GM12891 (cell line): ENCODE results near the gene SLC12A3.

Experiments
- DNase-seq: peaks from one replicate; pipeline ENCODE4 v3.0.0; 2011; ENCODE audit warnings: low spot score; ENCODE audit not compliant: insufficient read length
- FAIRE-seq: peaks from 2 replicates; lab custom pipeline; 2011; peaks lifted over from hg19 to GRCh38; lab: Jason Lieb, UNC
- PAX5 ChIP-seq: IDR thresholded peaks from 2 replicates; pipeline ENCODE4 v1.6.1; 2011; ENCODE audit warnings: low read length, moderate library complexity, mild to moderate bottlenecking; ENCODE audit not compliant: insufficient read depth, severe bottlenecking
- POLR2A ChIP-seq: IDR thresholded peaks from 2 replicates; pipeline ENCODE4 v1.6.1; 2011; ENCODE audit warnings: low read depth, low read length, control low read depth
- POLR2AphosphoS5 ChIP-seq: IDR thresholded peaks from 2 replicates; pipeline ENCODE4 v1.6.1; 2011; ENCODE audit warnings: low read depth, low read length, control low read depth
- POU2F2 ChIP-seq: IDR thresholded peaks from 2 replicates; pipeline ENCODE4 v1.6.1; 2011; ENCODE audit warnings: low read depth, mild to moderate bottlenecking, control low read depth, low read length, moderate library complexity
- SPI1 ChIP-seq: IDR thresholded peaks from 2 replicates; pipeline ENCODE4 v1.6.1; 2011; ENCODE audit warnings: low read depth, low read length, control low read depth
- TAF1 ChIP-seq: IDR thresholded peaks from 2 replicates; pipeline ENCODE4 v1.6.1; 2011; ENCODE audit warnings: low read depth, low read length, control low read depth

The SLC12A3 gene

DNA sequence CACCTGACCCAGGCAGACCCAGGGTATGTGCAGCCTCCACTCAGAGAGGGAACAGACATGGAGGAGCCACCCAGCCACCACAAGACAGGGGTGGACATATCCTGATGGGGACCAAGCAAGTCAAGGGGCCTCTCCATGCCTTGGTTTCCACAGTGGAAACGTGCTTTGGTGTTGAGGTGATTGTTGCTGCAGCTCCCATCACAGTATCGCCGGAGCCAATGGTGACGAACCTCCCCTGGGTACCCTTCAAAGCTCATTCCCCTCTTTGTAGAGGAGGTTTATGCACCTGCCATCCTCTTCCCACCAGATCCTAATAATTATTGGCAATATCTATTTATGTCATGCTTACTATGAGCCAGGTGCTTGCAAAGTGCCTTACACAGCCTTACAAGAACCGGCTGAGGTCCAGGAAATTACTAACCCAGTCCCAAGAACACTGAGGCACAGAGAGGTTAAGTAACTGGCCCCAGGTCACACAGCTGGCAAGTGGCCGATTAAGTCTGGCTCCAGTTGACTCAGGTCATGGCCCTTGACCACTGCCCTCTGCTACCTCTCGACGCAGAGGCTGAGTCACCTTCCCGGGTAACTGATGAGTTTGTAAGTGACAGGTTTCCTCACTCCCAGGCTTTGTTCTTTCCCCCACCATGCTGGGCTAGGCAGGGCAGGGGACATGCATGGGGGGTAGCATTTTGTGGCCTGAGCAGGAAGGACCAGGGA is 20.6 kb downstream of the SLC12A3 start:
- FAIRE-seq (no peak), DNase-seq (no peak)
- TF ChIP-seq POLR2A (no peak), TAF1 (no peak), PAX5 (no peak), POU2F2 (no peak), SPI1 (no peak), POLR2AphosphoS5 (no peak)

DNA sequence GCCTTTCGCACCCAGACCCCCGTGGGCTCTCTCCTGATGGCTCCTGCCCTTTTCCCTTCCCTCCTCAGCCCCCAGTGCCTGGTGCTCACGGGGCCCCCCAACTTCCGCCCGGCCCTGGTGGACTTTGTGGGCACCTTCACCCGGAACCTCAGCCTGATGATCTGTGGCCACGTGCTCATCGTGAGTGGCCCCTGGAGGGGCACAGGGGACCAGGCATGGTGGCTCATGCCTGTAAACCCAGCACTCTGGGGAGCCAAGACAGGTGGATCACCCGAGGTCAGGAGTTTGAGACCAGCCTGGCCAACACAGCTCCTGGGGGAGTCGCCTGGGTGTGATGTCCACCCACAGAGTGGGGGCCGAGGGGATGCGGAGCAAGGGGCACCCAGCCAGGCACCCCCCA is 21.3 kb downstream of the SLC12A3 start:
- TF ChIP-seq POU2F2 (no peak), POLR2A (no peak), PAX5 (no peak), SPI1 (no peak), POLR2AphosphoS5 (no peak), TAF1 (no peak)
- FAIRE-seq (no peak), DNase-seq (no peak)

DNA sequence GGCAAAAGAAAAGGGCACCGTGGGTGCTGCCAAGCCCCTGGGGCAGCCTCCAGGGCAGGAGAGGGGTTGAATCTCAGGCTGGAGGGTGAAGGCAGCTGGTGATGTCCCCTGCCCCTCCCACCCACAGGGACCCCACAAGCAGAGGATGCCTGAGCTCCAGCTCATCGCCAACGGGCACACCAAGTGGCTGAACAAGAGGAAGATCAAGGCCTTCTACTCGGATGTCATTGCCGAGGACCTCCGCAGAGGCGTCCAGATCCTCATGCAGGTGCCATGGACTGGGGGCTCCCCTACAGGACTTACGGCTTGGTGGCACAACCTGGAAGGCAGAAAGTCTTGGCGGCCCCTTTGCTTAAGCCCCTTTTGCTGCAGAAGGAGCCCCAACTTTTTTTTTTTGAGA is 21.8 kb downstream of the SLC12A3 start:
- no peak for FAIRE-seq
- DNase-seq: no peak
- TF ChIP-seq SPI1 (no peak), POLR2AphosphoS5 (no peak), PAX5 (no peak), TAF1 (no peak), POLR2A (no peak), POU2F2 (no peak)

DNA sequence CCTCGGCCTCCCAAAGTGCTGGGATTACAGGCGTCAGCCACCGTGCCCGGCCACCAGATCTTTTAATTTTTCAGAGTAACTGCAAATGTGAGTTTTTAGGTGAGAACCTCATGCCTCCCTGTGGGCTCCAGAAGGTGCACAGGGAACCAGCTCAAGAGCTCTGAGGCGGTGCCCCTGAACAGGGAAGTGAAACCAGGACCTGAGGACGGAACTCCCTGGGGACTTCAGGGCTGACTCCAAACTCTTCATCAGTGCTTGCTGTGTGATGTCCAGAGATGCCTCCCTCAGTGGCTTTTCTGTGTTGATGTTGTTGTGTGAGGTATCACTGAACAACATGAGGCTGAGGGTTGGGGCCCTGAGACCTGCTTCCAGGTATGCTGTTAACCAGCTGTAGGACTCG is 23.8 kb downstream of the SLC12A3 start:
- FAIRE-seq (no peak), DNase-seq (no peak)
- TF ChIP-seq POLR2A: no peak
- no peak for TF ChIP-seq TAF1
- TF ChIP-seq POU2F2: no peak
- TF ChIP-seq POLR2AphosphoS5: no peak
- TF ChIP-seq PAX5: no peak
- peak; percentile 95 for TF ChIP-seq SPI1

DNA sequence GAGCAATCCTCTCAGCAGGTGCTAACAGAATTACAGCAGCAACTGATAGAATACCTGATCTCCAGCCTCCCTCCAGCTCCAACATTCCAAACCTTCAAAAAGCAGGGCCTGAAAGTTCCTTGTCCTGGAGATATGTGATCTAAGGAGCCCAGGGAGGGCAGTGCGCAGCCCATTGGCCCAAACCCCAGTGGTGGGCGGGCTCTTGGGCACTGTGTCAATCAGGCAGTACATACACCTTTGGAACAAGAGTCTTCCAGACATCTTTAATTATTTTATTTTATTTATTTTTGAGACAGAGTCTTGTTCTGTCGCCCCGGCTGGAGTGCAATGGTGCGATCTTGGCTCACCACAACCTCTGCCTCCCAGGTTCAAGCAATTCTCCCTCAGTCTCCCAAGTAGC is 24.2 kb downstream of the SLC12A3 start:
- TF ChIP-seq POLR2AphosphoS5 (no peak), POU2F2 (no peak), TAF1 (no peak), POLR2A (no peak), SPI1 (no peak), PAX5 (no peak)
- FAIRE-seq (peak; percentile 61), DNase-seq (no peak)

DNA sequence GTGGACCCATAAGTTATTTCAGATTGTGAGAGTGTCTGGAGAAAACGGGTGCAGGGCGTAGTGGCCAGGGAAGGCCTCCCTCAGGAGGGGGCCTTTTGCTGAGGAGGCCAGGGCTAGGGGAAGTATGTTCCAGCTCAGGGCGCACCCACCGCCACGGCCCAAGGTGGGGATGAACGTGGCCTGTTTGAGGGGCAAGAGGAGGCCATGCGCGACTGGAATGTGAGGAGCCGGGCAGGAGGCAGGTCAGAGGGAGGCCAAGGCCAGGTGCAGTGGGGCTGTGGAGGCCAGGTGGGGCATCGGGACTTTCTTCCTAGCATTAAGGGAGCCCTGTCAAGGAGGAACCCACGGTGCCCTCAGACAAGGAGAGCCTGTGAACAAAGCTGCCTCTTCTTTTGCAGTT is 26.7 kb downstream of the SLC12A3 start:
- no peak for TF ChIP-seq POLR2A
- no peak for FAIRE-seq
- DNase-seq: no peak

DNA sequence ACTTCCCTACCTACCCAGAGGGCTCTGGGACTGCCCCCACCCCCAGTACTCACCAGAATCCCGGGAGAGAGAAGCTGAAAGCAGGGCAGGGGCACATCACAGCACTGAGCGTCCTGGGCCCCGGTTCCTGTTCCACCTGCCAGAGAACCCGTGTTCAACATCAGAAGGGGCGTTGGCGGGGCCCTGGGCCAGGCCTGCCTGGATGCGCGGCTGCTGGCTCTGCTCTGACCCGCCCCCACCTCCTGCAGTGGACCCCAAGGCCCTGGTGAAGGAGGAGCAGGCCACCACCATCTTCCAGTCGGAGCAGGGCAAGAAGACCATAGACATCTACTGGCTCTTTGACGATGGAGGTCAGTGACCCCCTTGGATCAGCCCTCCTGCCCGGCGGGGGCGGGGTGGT is 27.7 kb downstream of the SLC12A3 start:
- no peak for DNase-seq
- FAIRE-seq: no peak

DNA sequence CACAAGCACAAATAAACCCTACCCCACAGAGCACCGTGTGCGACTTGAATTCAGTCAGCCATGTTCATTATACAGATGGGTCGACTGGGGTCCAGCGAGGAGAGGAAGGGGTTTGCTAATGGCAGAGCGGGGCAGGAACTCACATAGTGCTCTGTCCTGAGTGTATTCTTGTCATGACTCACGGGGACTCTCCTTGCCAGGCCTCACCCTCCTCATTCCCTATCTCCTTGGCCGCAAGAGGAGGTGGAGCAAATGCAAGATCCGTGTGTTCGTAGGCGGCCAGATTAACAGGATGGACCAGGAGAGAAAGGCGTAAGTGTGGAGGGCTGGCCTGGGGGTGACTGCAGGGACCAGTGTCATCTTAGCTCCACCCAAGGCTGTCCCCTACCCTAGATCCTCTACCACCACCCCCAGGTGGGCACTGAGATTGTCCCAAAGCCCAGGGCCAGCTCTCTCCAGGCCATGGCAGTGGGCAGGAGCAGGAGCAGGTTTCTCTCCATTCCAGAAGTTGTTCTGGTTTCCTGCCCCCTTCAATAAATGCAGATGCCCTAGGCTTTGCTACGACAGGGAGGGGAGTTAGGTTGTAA is 29.4 kb downstream of the SLC12A3 start:
- TF ChIP-seq TAF1: no peak
- no peak for TF ChIP-seq POLR2A
- TF ChIP-seq SPI1: no peak
- TF ChIP-seq POLR2AphosphoS5: no peak
- TF ChIP-seq POU2F2: no peak
- no peak for TF ChIP-seq PAX5
- DNase-seq (no peak), FAIRE-seq (no peak)

More for the DNA sequence above, 27.7 kb downstream of the SLC12A3 start:
- TF ChIP-seq SPI1: no peak

DNA sequence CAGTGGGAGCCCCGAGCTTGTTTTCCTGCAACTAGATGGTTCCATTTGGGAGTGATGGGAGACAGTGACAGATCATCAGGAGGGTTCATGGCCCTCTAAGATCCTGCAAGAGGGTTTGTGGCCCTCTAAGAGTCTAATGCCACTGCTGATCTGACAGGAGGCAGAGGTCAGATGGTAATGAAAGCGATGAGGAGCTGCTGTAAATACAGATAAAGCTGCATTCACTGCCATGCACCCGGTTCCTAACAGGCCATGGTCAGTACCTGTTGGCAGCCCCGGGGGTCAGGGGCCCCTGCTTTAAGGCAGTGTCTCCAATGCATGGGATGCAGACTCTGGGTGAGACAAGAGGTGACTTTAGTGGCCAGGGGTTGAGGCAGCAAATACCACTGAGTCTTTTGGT is 30.8 kb downstream of the SLC12A3 start:
- TF ChIP-seq PAX5: no peak
- no peak for TF ChIP-seq POU2F2
- TF ChIP-seq TAF1: no peak
- no peak for TF ChIP-seq POLR2AphosphoS5
- no peak for TF ChIP-seq SPI1
- TF ChIP-seq POLR2A: no peak
- DNase-seq (no peak), FAIRE-seq (no peak)

DNA sequence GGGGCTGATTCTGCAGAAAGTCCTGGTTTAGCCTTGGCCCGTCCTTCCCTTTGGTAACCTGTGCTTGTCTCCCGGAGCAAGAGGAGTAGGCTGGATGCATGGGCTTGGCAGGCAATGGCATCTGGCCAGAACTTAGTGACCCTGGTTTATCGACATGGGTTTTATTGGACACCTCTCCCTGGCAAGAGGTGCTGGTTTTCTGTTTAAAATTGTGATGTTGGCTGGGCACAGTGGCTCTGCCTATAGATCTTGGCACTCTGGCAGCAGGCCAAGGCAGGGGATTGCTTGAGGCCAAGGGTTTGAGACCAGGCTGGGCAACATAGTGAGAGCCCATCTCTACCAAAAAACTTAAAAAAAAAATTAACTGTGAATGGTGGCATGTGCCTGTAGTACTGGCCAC is 31.2 kb downstream of the SLC12A3 start:
- no peak for FAIRE-seq
- TF ChIP-seq POLR2AphosphoS5 (no peak), POU2F2 (no peak), SPI1 (no peak), PAX5 (no peak), POLR2A (no peak), TAF1 (no peak)
- no peak for DNase-seq
